HCT116 (cell line): ENCODE results near the gene GRB10. TPM values are rescaled to one million over a fixed set of nuclear protein-coding genes. Genes with fewer than 3 reads are reported as not detected.

Source experiments
- ATAC-seq: fragments of 200-7000 bp; cut with Tn5 transposase; 2 replicates; pipeline ENCODE4 v1.9.1; 2020; ENCODE audit warnings: mild to moderate bottlenecking, moderate library complexity
- BruUV-seq: library from RNA; stranded (reverse); fragments of 400-500 nt; replicated peaks from 2 replicates; lab custom pipeline; 2021; lab: Mats Ljungman, UMichigan
- CTCF ChIA-PET: fragments of 300-600 bp; sonication (Branson Sonifier 250); formaldehyde crosslinking; loops from one replicate; lab custom pipeline; 2021; ENCODE audit warnings: antibody characterized with exemption; lab: Charles Lee
- POLR2A ChIA-PET: fragments of 300-600, 350-600 bp; sonication (Branson Sonifier 250); formaldehyde crosslinking; loops from one replicate; lab custom pipeline; 2021; ENCODE audit warnings: antibody characterized with exemption; lab: Charles Lee
- RAD21 ChIA-PET, 2 experiments: fragments of 300-600 bp; sonication (Branson Sonifier 250); formaldehyde crosslinking; loops; one replicate each; lab custom pipeline; 2023; ENCODE audit warnings: low total read pairs in 2 of 2; ENCODE audit not compliant: uncharacterized antibody in 2 of 2, unreplicated experiment in 2 of 2, low non-redundant PET in 1 of 2; lab: Charles Lee
- DNase-seq: peaks from one replicate; pipeline ENCODE4 v3.0.0-alpha.2; 2010; ENCODE audit warnings: low read depth, low spot score
- H2AFZ ChIP-seq: fragments of 200-600 bp; shearing (Covaris generic), sonication (generic); 2 replicates; pipeline ENCODE4 v1.6.1; 2017; ENCODE audit warnings: low read depth, mixed run types, mixed read lengths, antibody characterized with exemption, low read length; ENCODE audit not compliant: poor library complexity, severe bottlenecking
- H3K27ac ChIP-seq: 2 replicates; pipeline ENCODE4 v1.5.1; 2012; ENCODE audit warnings: low read depth, low read length
- H3K27me3 ChIP-seq: fragments of 200-600 bp; sonication (generic); 2 replicates; pipeline ENCODE4 v1.6.1; 2016; ENCODE audit warnings: mixed run types, low read length, mixed read lengths; ENCODE audit not compliant: insufficient read depth
- H3K36me3 ChIP-seq, 2 experiments: fragments of 200-500 bp in 1 of 2; fragments of 200-600 bp in 1 of 2; sonication (Bioruptor generic) in 1 of 2; sonication (generic) in 1 of 2; 2 replicates each; pipeline versions ENCODE4 v1.5.1 to v1.6.1; 2014 to 2016; ENCODE audit warnings: low read length in 2 of 2, inconsistent platforms in 1 of 2, mixed read lengths in 1 of 2, mixed run types in 1 of 2; ENCODE audit not compliant: insufficient read depth in 2 of 2, control insufficient read depth in 1 of 2
- H3K4me1 ChIP-seq, 2 experiments: fragments of 200-600 bp in 1 of 2; sonication (generic) in 1 of 2; 2 replicates each; pipeline versions ENCODE4 v1.5.1 to v1.6.1; 2012 to 2017; ENCODE audit warnings: low read length in 2 of 2, inconsistent platforms in 1 of 2, mild to moderate bottlenecking in 1 of 2, mixed read lengths in 1 of 2, mixed run types in 1 of 2, moderate library complexity in 1 of 2; ENCODE audit not compliant: insufficient read depth in 2 of 2, control insufficient read depth in 1 of 2
- H3K4me2 ChIP-seq: fragments of 200-600 bp; sonication (generic); 2 replicates; pipeline ENCODE4 v1.6.1; 2017; ENCODE audit warnings: mixed run types, low read length, mixed read lengths
- H3K4me3 ChIP-seq, 2 experiments: fragments of 200-600 bp in 1 of 2; sonication (generic) in 1 of 2; replicated peaks in 1 of 2; 2 replicates each; pipeline ENCODE4 v1.5.1; 2011 to 2016; ENCODE audit warnings: low read length in 2 of 2, control low read depth in 1 of 2, low read depth in 1 of 2, mild to moderate bottlenecking in 1 of 2, mixed read lengths in 1 of 2, mixed run types in 1 of 2
- H3K79me2 ChIP-seq: fragments of 200-600 bp; sonication (generic); 2 replicates; pipeline ENCODE4 v1.6.1; 2017; ENCODE audit warnings: mild to moderate bottlenecking, mixed run types, low read length, moderate library complexity, mixed read lengths; ENCODE audit not compliant: insufficient read depth
- H3K9ac ChIP-seq: fragments of 200-600 bp; sonication (generic); 2 replicates; pipeline ENCODE4 v1.6.1; 2016; ENCODE audit warnings: low read length, mixed read lengths
- H3K9me2 ChIP-seq: fragments of 200-600 bp; sonication (generic), shearing (Covaris generic); 2 replicates; pipeline ENCODE4 v1.6.1; 2017; ENCODE audit warnings: mixed run types, mild to moderate bottlenecking, moderate library complexity; ENCODE audit not compliant: insufficient read depth
- H3K9me3 ChIP-seq, 2 experiments: fragments of 200-500 bp in 1 of 2; fragments of 200-600 bp in 1 of 2; sonication (Bioruptor generic) in 1 of 2; sonication (generic) in 1 of 2; 2 replicates each; pipeline ENCODE4 v1.6.1; 2014 to 2017; ENCODE audit warnings: low read length in 2 of 2, mixed read lengths in 2 of 2, inconsistent platforms in 1 of 2, low read depth in 1 of 2, mild to moderate bottlenecking in 1 of 2, mixed run types in 1 of 2, moderate library complexity in 1 of 2; ENCODE audit not compliant: control insufficient read depth in 1 of 2, insufficient read depth in 1 of 2
- H4K20me1 ChIP-seq: fragments of 200-600 bp; sonication (generic), shearing (Covaris generic); 2 replicates; pipeline ENCODE4 v1.6.1; 2017; ENCODE audit warnings: mixed run types, mild to moderate bottlenecking, moderate library complexity; ENCODE audit not compliant: insufficient read depth
- CBX3 ChIP-seq: IDR thresholded peaks from 2 replicates; pipeline ENCODE4 v1.6.1; 2012; ENCODE audit warnings: low read depth
- CEBPB ChIP-seq: IDR thresholded peaks from 2 replicates; pipeline ENCODE4 v1.6.1; 2012; ENCODE audit warnings: low read depth
- EGR1 ChIP-seq: IDR thresholded peaks from 2 replicates; pipeline ENCODE4 v1.6.1; 2012; ENCODE audit warnings: low read depth
- EZH2 ChIP-seq: fragments of 200-600 bp; sonication (generic); IDR thresholded peaks from 2 replicates; pipeline ENCODE4 v1.6.1; 2017; ENCODE audit warnings: antibody characterized with exemption, mixed run types
- EZH2phosphoT487 ChIP-seq: fragments of 200-600 bp; IDR thresholded peaks from 2 replicates; pipeline ENCODE4 v1.6.1; 2018; ENCODE audit warnings: antibody characterized with exemption, borderline replicate concordance
- FOSL1 ChIP-seq: IDR thresholded peaks from 2 replicates; pipeline ENCODE4 v1.6.1; 2012; ENCODE audit warnings: low read depth
- JUND ChIP-seq: IDR thresholded peaks from 2 replicates; pipeline ENCODE4 v1.6.1; 2012
- POLR2A ChIP-seq: IDR thresholded peaks from 2 replicates; pipeline ENCODE4 v1.7.0; 2011; ENCODE audit warnings: borderline replicate concordance; ENCODE audit not compliant: insufficient read depth, insufficient read length; ENCODE audit errors: extremely low read depth
- RAD21 ChIP-seq: IDR thresholded peaks from 2 replicates; pipeline ENCODE4 v1.6.1; 2012; ENCODE audit warnings: low read depth, mild to moderate bottlenecking
- SIN3A ChIP-seq: IDR thresholded peaks from 2 replicates; pipeline ENCODE4 v1.6.1; 2012; ENCODE audit warnings: low read depth
- SP1 ChIP-seq: IDR thresholded peaks from 2 replicates; pipeline ENCODE4 v1.6.1; 2012; ENCODE audit warnings: low read depth
- TCF7L2 ChIP-seq: IDR thresholded peaks from 2 replicates; pipeline ENCODE4 v1.7.0; 2011; ENCODE audit warnings: borderline replicate concordance, inconsistent platforms; ENCODE audit not compliant: insufficient read depth, insufficient read length; ENCODE audit errors: extremely low read depth
- YY1 ChIP-seq: IDR thresholded peaks from 2 replicates; pipeline ENCODE4 v1.6.1; 2011; ENCODE audit warnings: low read length, low read depth, moderate library complexity, mild to moderate bottlenecking; ENCODE audit not compliant: insufficient replicate concordance; ENCODE audit errors: extremely low read depth
- ZBTB33 ChIP-seq: IDR thresholded peaks from 2 replicates; pipeline ENCODE4 v1.6.1; 2011; ENCODE audit warnings: mild to moderate bottlenecking, low read length, moderate library complexity; ENCODE audit not compliant: insufficient replicate concordance; ENCODE audit errors: extremely low read depth
- ZFX ChIP-seq: fragments of 450-650 bp; IDR thresholded peaks from 2 replicates; pipeline ENCODE4 v1.6.1; 2017
- ZNF274 ChIP-seq: fragments of 200-500 bp; sonication (Bioruptor generic); IDR thresholded peaks from 2 replicates; pipeline ENCODE4 v1.6.1; 2014; ENCODE audit warnings: mild to moderate bottlenecking, low read depth, low read length, inconsistent platforms
- intact Hi-C: fragments of 100-400 bp; cut with micrococcal nuclease; formaldehyde crosslinking; loops from 2 replicates; pipeline ENCODE4 v1.10.0; 2022
- total RNA-seq: library from RNA; stranded (reverse); gene quantifications from one replicate; pipeline ENCODE4 v1.2.1, GENCODE V29; 2021; ENCODE audit not compliant: unreplicated experiment
- TF ChIP-seq, protein P1 (sequence below): IDR thresholded peaks from 2 replicates; pipeline ENCODE4 v1.6.1; 2012; ENCODE audit warnings: low read depth
- TF ChIP-seq, protein P2 (sequence below): IDR thresholded peaks from 2 replicates; pipeline ENCODE4 v1.6.1; 2012
- TF ChIP-seq, protein P3 (sequence below): IDR thresholded peaks from 2 replicates; pipeline ENCODE4 v1.6.1; 2012

The GRB10 gene
- total RNA-seq, 1 experiment from 2014 or later = 37.3 TPM

DNA sequence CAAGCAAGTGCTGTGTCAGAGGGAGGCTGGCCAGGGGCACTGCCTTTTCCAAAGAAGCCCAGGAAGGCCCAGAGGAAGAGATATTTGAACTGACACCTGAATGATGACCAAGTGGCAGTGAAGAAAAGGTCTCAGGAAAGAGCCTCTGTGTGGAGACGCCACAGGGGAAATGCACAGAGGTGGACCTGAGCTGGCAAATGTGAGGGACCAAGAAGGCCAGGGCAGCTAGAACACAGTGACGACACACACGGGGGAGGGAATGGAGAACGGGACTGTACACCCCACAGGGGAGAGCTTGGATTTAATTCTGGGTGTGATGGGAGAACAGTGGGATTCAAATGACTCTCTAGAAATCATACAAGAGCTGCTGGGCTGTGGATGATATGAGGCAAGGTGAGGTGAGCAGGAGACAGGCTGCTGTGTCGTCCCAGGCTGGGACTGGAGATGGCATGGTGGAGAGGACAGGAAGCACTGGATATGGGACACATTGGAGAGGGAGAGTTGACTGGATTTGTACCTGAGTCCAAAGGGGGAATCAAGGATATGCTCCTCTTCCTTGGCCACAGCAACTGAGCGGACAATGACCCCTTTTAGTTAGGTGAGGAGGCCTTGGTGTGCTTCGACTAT is 133.3 kb downstream of the GRB10 start:
- no peaks in the 10 kb centered on the region for H3K9me3 ChIP-seq
- no peak overlapping the region for H3K4me2 ChIP-seq
- TF ChIP-seq EGR1 = no peak
- TF ChIP-seq ZBTB33 = no peak
- no peak for TF ChIP-seq EZH2
- TF ChIP-seq, protein P1, sequence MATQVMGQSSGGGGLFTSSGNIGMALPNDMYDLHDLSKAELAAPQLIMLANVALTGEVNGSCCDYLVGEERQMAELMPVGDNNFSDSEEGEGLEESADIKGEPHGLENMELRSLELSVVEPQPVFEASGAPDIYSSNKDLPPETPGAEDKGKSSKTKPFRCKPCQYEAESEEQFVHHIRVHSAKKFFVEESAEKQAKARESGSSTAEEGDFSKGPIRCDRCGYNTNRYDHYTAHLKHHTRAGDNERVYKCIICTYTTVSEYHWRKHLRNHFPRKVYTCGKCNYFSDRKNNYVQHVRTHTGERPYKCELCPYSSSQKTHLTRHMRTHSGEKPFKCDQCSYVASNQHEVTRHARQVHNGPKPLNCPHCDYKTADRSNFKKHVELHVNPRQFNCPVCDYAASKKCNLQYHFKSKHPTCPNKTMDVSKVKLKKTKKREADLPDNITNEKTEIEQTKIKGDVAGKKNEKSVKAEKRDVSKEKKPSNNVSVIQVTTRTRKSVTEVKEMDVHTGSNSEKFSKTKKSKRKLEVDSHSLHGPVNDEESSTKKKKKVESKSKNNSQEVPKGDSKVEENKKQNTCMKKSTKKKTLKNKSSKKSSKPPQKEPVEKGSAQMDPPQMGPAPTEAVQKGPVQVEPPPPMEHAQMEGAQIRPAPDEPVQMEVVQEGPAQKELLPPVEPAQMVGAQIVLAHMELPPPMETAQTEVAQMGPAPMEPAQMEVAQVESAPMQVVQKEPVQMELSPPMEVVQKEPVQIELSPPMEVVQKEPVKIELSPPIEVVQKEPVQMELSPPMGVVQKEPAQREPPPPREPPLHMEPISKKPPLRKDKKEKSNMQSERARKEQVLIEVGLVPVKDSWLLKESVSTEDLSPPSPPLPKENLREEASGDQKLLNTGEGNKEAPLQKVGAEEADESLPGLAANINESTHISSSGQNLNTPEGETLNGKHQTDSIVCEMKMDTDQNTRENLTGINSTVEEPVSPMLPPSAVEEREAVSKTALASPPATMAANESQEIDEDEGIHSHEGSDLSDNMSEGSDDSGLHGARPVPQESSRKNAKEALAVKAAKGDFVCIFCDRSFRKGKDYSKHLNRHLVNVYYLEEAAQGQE = no peak
- no peak for TF ChIP-seq EZH2phosphoT487
- no peak for TF ChIP-seq POLR2A
- no peak for TF ChIP-seq RAD21
- TF ChIP-seq, protein P2, sequence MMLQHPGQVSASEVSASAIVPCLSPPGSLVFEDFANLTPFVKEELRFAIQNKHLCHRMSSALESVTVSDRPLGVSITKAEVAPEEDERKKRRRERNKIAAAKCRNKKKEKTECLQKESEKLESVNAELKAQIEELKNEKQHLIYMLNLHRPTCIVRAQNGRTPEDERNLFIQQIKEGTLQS = no peak
- TF ChIP-seq YY1 = no peak
- no peak for TF ChIP-seq CEBPB
- TF ChIP-seq TCF7L2 = no peak
- TF ChIP-seq ZNF274 = no peak
- TF ChIP-seq, protein P3, sequence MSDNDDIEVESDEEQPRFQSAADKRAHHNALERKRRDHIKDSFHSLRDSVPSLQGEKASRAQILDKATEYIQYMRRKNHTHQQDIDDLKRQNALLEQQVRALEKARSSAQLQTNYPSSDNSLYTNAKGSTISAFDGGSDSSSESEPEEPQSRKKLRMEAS = no peak
- TF ChIP-seq SIN3A = no peak
- TF ChIP-seq ZFX = no peak
- TF ChIP-seq JUND = no peak
- TF ChIP-seq CBX3 = no peak
- TF ChIP-seq SP1 = no peak
- no peak for TF ChIP-seq FOSL1
- no TSS peak for BruUV-seq
- no peaks in the 10 kb centered on the region for H3K79me2 ChIP-seq
- no peaks in the 10 kb centered on the region for H4K20me1 ChIP-seq
- H3K27ac ChIP-seq = no peak overlapping the region
- no peak overlapping the region for H3K9ac ChIP-seq
- no peaks in the 10 kb centered on the region for H3K27me3 ChIP-seq
- H3K36me3 ChIP-seq = no peaks in the 10 kb centered on the region
- H3K4me1 ChIP-seq = no peaks in the 10 kb centered on the region
- no peak for DNase-seq
- ChIA-PET POLR2A (no interaction called here), RAD21 (no interaction called here), CTCF (interaction anchor here (0.9 kb wide), 1 partner anchor 511 kb away, joined by 3 read pairs; no protein-coding TSS in a partner anchor)
- ATAC-seq = no peak
- H2AFZ ChIP-seq = no peak overlapping the region
- H3K4me3 ChIP-seq = no peak overlapping the region
- intact Hi-C loops = no loop called here
- no peaks in the 10 kb centered on the region for H3K9me2 ChIP-seq
